Measurements from ENCODE around the gene MAGI3.
"Not testable (repeated sequence)": the region's sequence is repeated elsewhere in the genome, so short reads cannot be mapped to it uniquely, and the experiment has no call there.

The MAGI3 gene

DNA sequence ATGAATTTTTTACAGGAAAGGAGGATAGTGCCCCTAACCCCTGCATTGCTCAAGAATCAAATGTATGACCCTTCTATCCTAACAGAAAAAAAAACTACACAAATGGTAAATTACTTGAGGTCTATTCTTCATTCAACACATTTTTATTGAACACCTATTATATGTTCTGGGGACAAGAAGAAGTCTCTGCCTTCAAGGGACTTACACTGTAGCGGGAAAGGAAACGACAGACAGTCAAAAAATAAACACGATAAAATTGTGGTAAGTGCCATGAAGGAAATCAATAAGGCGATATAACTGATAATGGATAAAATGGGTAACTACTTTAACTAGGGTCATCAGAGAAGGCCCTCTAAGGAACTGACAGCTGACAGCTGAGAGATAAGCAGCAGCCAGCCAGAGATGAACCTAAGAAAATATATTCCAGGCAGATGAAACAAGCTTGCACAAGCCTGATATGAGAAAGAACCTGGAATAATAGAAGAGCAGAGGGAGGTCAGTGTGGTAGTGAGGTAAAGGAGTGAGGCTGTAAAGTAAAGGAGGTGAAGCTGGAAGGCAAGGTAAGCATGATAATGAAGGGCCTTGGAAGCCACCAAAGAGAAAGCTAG is 302.6 kb downstream of the MAGI3 start:
- DNase-seq (ENCODE audit: low read depth), result no peak

DNA sequence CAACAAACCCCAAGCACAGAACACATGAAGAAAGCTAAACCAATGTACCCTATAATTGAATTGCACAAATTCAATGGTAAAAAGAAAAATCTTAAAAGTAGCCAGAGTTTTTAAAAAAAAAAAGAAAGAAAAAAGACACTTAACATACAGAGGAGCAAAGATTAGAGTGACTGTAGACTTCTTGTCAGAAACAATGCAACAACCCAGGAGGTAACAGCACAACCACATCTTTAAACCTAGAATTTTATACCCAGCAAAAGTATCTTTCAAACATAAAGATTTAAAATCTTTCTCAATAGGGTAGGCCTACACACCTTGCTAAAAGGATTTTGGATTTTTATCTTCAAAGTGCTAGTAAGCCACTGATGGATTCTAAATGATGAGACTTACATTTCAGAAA is 304.6 kb downstream of the MAGI3 start:
- DNase-seq (ENCODE audit: low read depth), result no peak

DNA sequence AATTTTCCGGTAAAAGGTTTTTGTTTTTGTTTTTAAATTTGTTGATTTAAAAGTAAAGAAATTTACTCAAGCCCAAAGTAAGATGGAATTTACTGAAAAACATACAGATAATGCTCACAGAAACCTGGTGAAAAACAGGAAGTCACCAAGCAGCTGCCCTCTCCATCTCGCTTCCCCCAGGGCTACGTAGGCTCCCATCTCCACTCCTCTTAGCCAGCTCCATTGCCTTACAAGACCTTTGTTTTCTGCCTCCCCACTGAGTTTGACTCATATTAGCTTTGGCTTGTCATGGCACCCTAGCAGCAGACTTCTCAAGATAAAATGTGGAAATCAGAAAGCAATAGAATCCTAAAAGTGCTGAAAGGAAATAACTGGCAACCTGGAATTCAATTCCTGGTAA is 311.1 kb downstream of the MAGI3 start:
- no peak for DNase-seq (ENCODE audit: low read depth)

DNA sequence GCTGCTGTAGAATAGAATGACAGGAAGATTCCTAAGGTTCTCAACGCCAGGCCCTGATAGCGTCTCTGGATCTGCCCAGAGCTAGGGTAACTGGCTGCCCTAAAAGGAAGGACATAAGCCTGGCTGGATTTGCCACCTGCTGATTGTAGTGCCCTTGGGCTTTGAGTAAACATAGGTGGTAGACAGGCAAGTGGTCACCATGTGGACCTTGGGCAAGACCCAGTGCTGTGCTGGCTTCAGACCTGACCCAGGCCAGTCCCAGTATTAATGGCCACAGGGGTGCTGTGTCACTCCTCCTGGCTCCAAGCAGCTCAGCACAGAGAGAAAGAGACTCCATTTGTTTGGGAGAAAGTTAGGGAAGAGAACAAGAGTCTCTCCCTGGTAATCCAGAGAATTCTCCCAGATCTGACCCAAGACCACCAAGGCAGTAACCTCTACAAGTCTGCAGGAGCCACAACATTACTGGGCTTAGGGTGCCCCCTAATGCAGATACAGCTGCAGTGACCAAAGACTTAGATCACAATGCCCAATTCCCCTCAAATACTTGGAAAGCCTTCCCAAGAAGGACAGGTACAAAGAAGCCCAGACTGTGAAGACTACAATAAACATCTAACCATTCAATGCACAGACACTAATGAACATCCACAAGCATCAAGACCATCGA is 324.4 kb downstream of the MAGI3 start:
- DNase-seq (ENCODE audit: low read depth), result no peak

DNA sequence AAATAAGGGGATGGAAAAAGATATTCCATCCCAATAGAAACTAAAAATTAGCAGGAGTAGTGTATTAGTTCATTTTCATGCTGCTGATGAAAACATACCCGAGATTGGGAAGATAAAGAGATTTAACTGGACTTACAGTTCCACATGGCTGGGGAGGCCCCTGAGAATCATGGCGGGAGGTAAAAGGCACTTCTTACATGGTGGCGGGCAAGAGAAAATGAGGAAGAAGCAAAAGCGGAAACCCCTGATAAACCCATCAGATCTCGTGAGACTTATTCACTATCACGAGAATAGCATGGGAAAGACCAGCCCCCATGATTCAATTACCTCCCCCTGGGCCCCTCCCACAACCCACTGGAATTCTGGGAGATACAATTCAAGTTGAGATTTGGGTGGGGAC is 327.2 kb downstream of the MAGI3 start:
- DNase-seq (ENCODE audit: low read depth), result not testable (repeated sequence)

DNA sequence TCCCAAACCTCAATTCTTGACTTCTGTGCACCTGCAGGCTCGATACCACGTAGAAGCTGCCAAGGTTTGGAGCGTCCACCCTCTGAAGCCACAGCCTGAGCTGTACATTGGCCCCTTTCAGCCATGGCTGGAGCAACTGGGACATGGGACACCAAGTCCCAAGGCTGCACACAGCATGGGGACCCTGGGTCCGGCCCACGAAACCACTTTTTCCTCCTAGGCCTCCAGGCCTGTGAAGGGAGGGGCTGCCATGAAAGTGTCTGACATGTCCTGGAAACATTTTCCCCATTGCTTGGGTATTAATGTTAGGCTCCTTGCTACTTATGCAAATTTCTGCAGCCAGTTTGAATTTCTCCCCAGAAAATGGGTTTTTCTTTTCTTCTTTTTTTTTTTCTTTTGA is 328.3 kb downstream of the MAGI3 start:
- not testable (repeated sequence) for DNase-seq (ENCODE audit: low read depth)

DNA sequence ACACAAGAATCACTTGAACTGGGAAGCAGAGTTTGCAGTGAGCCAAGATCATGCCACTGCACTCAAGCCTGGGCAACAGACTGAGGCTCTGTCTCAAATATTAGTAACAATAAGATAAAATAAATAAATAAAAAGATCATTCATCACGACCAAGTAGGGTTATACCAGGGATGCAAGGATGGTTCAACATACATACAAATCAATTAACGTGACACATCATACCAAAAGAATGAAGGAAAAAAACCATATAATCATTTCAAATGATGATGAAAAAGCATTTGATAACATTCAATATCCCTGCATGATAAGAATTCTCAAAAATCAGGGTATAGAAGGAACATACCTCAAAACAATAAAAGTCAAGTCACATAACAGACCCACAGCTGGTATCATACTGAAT is 330.7 kb downstream of the MAGI3 start:
- no peak for DNase-seq (ENCODE audit: low read depth)

DNA sequence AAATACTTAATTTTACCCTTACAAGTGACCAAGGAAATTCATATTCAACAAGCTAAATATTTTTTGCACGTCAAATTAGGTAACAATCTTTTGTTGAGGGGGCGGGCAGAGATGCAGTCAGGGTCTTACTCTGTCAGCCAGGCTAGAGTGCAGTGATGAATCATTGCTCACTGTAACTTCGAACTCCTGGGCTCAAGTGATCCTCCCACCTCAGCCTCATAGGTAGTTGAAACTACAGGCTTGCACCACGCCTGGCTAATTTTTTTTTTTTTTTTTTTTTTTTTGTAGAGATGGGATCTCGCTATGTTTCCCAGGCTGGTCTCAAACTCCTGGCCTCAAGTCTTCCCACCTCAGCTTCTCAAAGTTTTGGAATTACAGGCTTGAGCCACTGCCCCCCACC is 342.5 kb downstream of the MAGI3 start:
- no peak for DNase-seq (ENCODE audit: low read depth)

DNA sequence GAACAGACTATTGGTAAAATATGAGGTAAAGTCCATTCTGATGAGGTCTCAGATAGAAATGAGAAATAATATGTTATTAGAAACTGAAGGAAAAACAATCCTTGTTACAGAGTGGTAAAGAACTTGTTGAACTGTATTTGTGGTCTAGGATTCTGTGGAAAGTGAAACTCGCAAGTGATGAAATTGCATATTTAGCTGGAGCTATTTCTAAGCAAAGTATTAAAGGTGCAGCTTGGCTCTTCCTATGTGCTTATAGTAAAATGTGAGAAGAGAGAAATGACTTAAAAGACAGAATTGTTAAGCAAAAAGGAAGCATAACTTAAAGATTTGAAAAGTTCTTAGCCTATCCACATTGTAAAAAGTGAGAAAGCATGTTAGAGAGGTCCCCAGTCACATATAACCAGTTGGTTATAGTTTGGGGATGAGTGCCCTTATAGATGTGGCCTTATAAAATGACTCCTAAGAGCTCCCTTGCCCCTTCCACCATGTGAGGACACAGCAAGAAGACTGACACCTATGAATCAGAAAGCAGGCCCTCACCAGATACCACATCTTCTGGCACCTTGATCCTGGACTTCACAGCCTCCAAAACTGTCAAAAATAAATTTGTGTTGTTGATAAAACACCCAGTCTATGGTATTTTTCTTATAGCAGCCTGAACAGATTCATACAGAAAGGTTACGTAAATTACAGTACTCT is 344.2 kb downstream of the MAGI3 start:
- DNase-seq (ENCODE audit: low read depth), result no peak

Measured in GM04504 (cell line).